Neutrophil (primary cell): ENCODE measurements around the gene DPP3.
A peak's percentile ranks its signal among the peaks of the same experiment; 100 is the strongest.

Source experiments
- H3K27ac ChIP-seq: fragments of 200-600 bp; sonication (generic); 2 replicates; pipeline ENCODE4 v1.5.1; 2016; ENCODE audit warnings: mild to moderate bottlenecking, moderate library complexity
- H3K27me3 ChIP-seq: fragments of 200-600 bp; sonication (generic); 2 replicates; pipeline ENCODE4 v1.6.0; 2016; ENCODE audit warnings: mild to moderate bottlenecking
- H3K36me3 ChIP-seq: fragments of 200-600 bp; sonication (generic); 2 replicates; pipeline ENCODE4 v1.5.1; 2017
- H3K4me1 ChIP-seq, 2 experiments: fragments of 200-600 bp in 1 of 2; sonication (generic) in 1 of 2; 1 replicate in 1 of 2; 2 replicates in 1 of 2; pipeline versions ENCODE4 v1.5.1 to v1.6.1; 2013 to 2016; ENCODE audit warnings: low read depth in 1 of 2, low read length in 1 of 2, mild to moderate bottlenecking in 1 of 2, moderate library complexity in 1 of 2; ENCODE audit not compliant: control insufficient read depth in 1 of 2, insufficient read depth in 1 of 2
- H3K4me3 ChIP-seq, 2 experiments: fragments of 200-600 bp in 1 of 2; sonication (generic) in 1 of 2; 1 replicate in 1 of 2; 2 replicates in 1 of 2; pipeline ENCODE4 v1.5.1; 2013 to 2016; ENCODE audit warnings: low read depth in 1 of 2, low read length in 1 of 2, mild to moderate bottlenecking in 1 of 2, moderate library complexity in 1 of 2
- H3K9me3 ChIP-seq: fragments of 200-600 bp; sonication (generic); 2 replicates; pipeline ENCODE4 v1.5.1; 2016
- CTCF ChIP-seq: fragments of 200-600 bp; sonication (generic); IDR thresholded peaks from 2 replicates; pipeline ENCODE4 v1.5.1; 2016; ENCODE audit warnings: antibody characterized with exemption

Gene DPP3

GRCh38 chr11:66466225-66467033 is 13.8 kb upstream of the DPP3 start, which contains the start of gene PELI3:
PELI3 (plus strand) TSS chr11:66466905; CDS start chr11:66468129, 1,224 bp downstream.
- peaks cover 46% of the 10 kb centered on the region for H3K27me3 ChIP-seq
- H3K36me3 ChIP-seq, result no peaks in the 10 kb centered on the region
- peaks cover 12 to 20% of the 10 kb centered on the region in 2 experiments for H3K4me1 ChIP-seq
- H3K27ac ChIP-seq, result peak within 1 kb of the TSS; percentile 14
- TF ChIP-seq CTCF, result no peak
- H3K4me3 ChIP-seq, result peak within 1 kb of the TSS; percentile 62 to 69
- no peaks in the 10 kb centered on the region for H3K9me3 ChIP-seq

GRCh38 chr11:66467034-66467659 is 13.1 kb upstream of the DPP3 start:
- H3K4me1 ChIP-seq, result peaks cover 12 to 18% of the 10 kb centered on the region in 2 experiments
- peaks cover 46% of the 10 kb centered on the region for H3K27me3 ChIP-seq
- H3K27ac ChIP-seq, result peak overlapping the region; percentile 14
- peak; percentile 20 for TF ChIP-seq CTCF
- H3K36me3 ChIP-seq, result no peaks in the 10 kb centered on the region
- H3K4me3 ChIP-seq, result peak overlapping the region; percentile 55 to 62
- no peaks in the 10 kb centered on the region for H3K9me3 ChIP-seq

- H3K4me1 ChIP-seq, result peaks cover 12 to 14% of the 10 kb centered on the region in 2 experiments
- H3K27me3 ChIP-seq, result peaks cover 46% of the 10 kb centered on the region
- no peaks in the 10 kb centered on the region for H3K9me3 ChIP-seq
- H3K36me3 ChIP-seq, result no peaks in the 10 kb centered on the region
- H3K27ac ChIP-seq, result no peak overlapping the region
- no peak for TF ChIP-seq CTCF
- H3K4me3 ChIP-seq, result peak overlapping the region; percentile 55 to 62
Measured at GRCh38 chr11:66467756-66468155, 12.5 kb upstream of the DPP3 start.

- Histone ChIP-seq H3K36me3 (no peaks in the 10 kb centered on the region), H3K27ac (no peak overlapping the region), H3K4me1 (peaks cover 12 to 14% of the 10 kb centered on the region in 2 experiments), H3K4me3 (no peak overlapping the region), H3K27me3 (peaks cover 46% of the 10 kb centered on the region), H3K9me3 (no peaks in the 10 kb centered on the region)
- TF ChIP-seq CTCF, result no peak
Measured at GRCh38 chr11:66468691-66469090, 11.5 kb upstream of the DPP3 start.

- Histone ChIP-seq H3K27ac (no peak overlapping the region), H3K4me3 (no peak overlapping the region), H3K4me1 (peaks cover 12 to 14% of the 10 kb centered on the region in 2 experiments), H3K9me3 (no peaks in the 10 kb centered on the region), H3K27me3 (peaks cover 46% of the 10 kb centered on the region), H3K36me3 (no peaks in the 10 kb centered on the region)
- no peak for TF ChIP-seq CTCF
Measured at GRCh38 chr11:66469441-66469840, 10.8 kb upstream of the DPP3 start.
